Kidney epithelial cell (primary cell): ENCODE data around the gene STIM1. TPM values are rescaled to one million over a fixed set of nuclear protein-coding genes. Genes with fewer than 3 reads are reported as not detected.
A peak's percentile ranks its signal among the peaks of the same experiment; 100 is the strongest.

Source experiments
- DNase-seq: peaks from one replicate; pipeline ENCODE4 v3.0.0-alpha.2; 2010; ENCODE audit warnings: low read depth
- H3K27me3 ChIP-seq: 2 replicates; pipeline ENCODE4 v1.6.0; 2011; ENCODE audit warnings: low read length; ENCODE audit not compliant: control insufficient read depth, insufficient read depth
- H3K36me3 ChIP-seq: 2 replicates; pipeline ENCODE4 v1.5.1; 2011; ENCODE audit warnings: low read length; ENCODE audit not compliant: control insufficient read depth, insufficient read depth
- H3K4me3 ChIP-seq: 2 replicates; pipeline ENCODE4 v1.5.1; 2011; ENCODE audit warnings: low read depth, mild to moderate bottlenecking, control low read depth, low read length
- CTCF ChIP-seq: IDR thresholded peaks from 2 replicates; pipeline ENCODE4 v1.5.1; 2011; ENCODE audit warnings: mild to moderate bottlenecking, moderate library complexity, low read length, control low read depth, inconsistent platforms; ENCODE audit not compliant: insufficient read depth, poor library complexity, severe bottlenecking
- total RNA-seq: library from RNA; depleted of rRNA; stranded (reverse); fragments of >200 nt; gene quantifications from 2 replicates; pipeline ENCODE4 v1.2.3, GENCODE V29; 2015

The STIM1 gene
- total RNA-seq, 1 donor from 2014 or later = 25.4 TPM

DNA sequence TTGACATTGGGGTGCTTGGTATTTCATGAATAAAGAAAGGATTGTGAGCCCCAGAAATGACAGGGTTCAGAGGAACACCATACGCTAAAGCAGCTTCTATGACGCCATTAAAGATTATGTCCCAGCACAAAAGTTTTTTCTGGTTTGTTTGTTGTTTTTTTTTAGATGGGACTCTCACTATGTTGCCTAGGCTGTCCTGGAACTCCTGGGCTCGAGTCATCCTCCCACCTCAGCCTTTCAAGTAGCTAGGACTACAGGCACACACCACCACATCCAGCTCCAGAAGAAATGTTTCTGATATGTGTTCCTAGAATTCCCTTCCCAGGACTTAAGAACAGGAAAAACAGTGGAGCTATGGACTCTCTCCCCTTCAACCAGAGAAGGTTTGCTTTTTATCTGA, 12.1 kb upstream of the STIM1 start:
- no peak for DNase-seq
- Histone ChIP-seq H3K4me3 (no peak overlapping the region), H3K27me3 (no peaks in the 10 kb centered on the region), H3K36me3 (no peaks in the 10 kb centered on the region)
- TF ChIP-seq CTCF = no peak

DNA sequence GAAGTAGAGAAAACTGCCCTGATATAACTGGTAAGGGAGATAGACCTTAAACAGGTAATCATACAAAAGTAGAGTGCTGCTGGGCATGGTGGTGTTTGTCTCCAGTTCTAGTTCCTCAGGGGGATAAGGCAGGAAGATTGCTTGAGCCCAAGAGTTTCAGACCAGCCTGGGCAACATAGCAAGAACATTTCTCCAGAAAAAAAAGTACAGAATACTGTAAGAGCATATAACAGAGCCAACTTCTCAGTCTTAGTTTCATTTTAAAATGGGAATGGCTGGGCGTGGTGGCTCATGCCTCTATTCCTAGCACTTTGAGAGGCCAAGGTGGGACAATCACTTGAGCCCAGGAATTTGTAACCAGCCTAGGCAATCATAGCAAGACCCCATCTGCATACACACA, 10.2 kb upstream of the STIM1 start:
- H3K27me3 ChIP-seq = no peaks in the 10 kb centered on the region
- H3K36me3 ChIP-seq = no peaks in the 10 kb centered on the region
- no peak for TF ChIP-seq CTCF
- no peak for DNase-seq
- H3K4me3 ChIP-seq = no peak overlapping the region

GRCh38 chr11:3845670-3846069, 9.8 kb upstream of the STIM1 start:
- Histone ChIP-seq H3K36me3 (no peaks in the 10 kb centered on the region), H3K27me3 (no peaks in the 10 kb centered on the region), H3K4me3 (no peak overlapping the region)
- TF ChIP-seq CTCF = no peak
- no peak for DNase-seq

- Histone ChIP-seq H3K36me3 (no peaks in the 10 kb centered on the region), H3K27me3 (no peaks in the 10 kb centered on the region), H3K4me3 (no peak overlapping the region)
- no peak for DNase-seq
- TF ChIP-seq CTCF = peak; percentile 65
Measured at GRCh38 chr11:3849297-3849874, 6.1 kb upstream of the STIM1 start.

GRCh38 chr11:3853545-3853842, 2.0 kb upstream of the STIM1 start:
- no peaks in the 10 kb centered on the region for H3K36me3 ChIP-seq
- H3K4me3 ChIP-seq = no peak overlapping the region
- TF ChIP-seq CTCF = no peak
- no peaks in the 10 kb centered on the region for H3K27me3 ChIP-seq
- DNase-seq = no peak

DNA sequence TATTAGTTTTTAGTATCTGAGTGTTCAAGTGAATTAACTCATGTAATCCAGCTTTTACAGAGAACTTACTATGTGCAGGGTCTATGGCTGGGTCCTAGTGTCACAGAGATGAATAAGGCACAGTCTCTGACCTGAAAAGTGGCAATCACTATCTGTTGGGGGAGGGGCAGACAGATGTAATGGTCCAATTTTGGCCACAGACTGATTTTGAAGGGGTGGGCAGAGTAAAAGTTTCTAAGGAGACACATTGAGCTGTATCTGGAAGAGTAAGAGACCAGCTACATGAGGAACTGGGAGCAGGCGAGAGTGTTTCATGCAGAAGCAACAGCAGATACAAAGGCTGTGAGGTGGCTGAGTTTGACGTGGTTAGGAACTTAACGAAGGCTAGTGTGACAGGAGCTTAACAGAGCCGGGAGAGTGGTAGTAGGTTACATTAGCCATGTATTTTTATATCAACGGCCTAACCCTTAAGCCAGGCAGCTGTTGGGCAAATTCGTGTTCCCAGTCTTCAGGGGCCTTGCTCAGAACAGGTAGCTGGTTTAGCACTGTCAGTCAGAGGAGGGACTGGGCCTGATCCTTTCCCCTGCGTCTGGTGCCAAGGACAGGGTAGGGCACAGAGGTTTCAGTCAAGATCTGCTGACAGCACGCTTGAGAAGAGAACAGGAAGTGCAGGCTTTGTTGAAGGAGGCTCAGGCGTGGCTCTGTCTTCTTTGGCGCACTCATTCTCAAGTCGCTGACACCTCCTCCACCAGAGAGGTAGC, 1.4 kb upstream of the STIM1 start:
- Histone ChIP-seq H3K27me3 (no peaks in the 10 kb centered on the region), H3K36me3 (no peaks in the 10 kb centered on the region), H3K4me3 (no peak overlapping the region)
- TF ChIP-seq CTCF = no peak
- DNase-seq = no peak
